Heart right ventricle (tissue), 16 donors: Measurements from ENCODE around the gene LRP1-AS. TPM values are rescaled to one million over a fixed set of nuclear protein-coding genes. Genes with fewer than 3 reads are reported as not detected.

ENCODE experiments used
- ATAC-seq, 8 donors: fragments of 200-7000 bp; cut with Tn5 transposase; one replicate each; pipeline ENCODE4 v1.9.1; 2020; ENCODE audit warnings: mild to moderate bottlenecking in 8 of 8, moderate library complexity in 8 of 8, moderate number of reproducible peaks in 1 of 8
- DNase-seq, 2 donors: peaks; one replicate each; pipeline ENCODE4 v3.0.0-alpha.2; 2020
- H3K27ac ChIP-seq, 10 donors: fragments of 200-600 bp; sonication (generic) in 2 of 10; one replicate each; pipeline versions ENCODE4 v1.5.0 to v1.8.0; 2020 to 2022; ENCODE audit warnings: mild to moderate bottlenecking in 3 of 10
- H3K27me3 ChIP-seq, 7 donors: fragments of 200-600 bp; one replicate each; pipeline ENCODE4 v1.8.0; 2021 to 2022; ENCODE audit warnings: mild to moderate bottlenecking in 2 of 7
- H3K36me3 ChIP-seq, 9 donors: fragments of 200-600 bp; sonication (generic) in 1 of 9; one replicate each; pipeline versions ENCODE4 v1.5.0 to v1.8.0; 2020 to 2022; ENCODE audit warnings: mild to moderate bottlenecking in 2 of 9
- H3K4me1 ChIP-seq, 9 donors: fragments of 200-600 bp; sonication (generic) in 1 of 9; one replicate each; pipeline versions ENCODE4 v1.5.0 to v1.8.0; 2020 to 2022; ENCODE audit warnings: mild to moderate bottlenecking in 4 of 9
- H3K4me3 ChIP-seq, 10 donors: fragments of 200-600 bp; sonication (generic) in 2 of 10; one replicate each; pipeline versions ENCODE4 v1.5.0 to v1.8.0; 2020 to 2022; ENCODE audit warnings: mild to moderate bottlenecking in 7 of 10, moderate library complexity in 2 of 10
- H3K9me3 ChIP-seq, 11 donors: fragments of 200-600 bp in 10 of 11; sonication (generic) in 2 of 11; one replicate each; pipeline versions ENCODE4 v1.5.0 to v1.8.0; 2013 to 2022; ENCODE audit warnings: mild to moderate bottlenecking in 2 of 11, control low read depth in 1 of 11, moderate library complexity in 1 of 11
- WGBS, 2 donors: extraction: QIAGEN DNeasy Blood & Tissue Kit; methylation state at CpG; one replicate each; pipeline ENCODE4 v1.1.7; 2013; ENCODE audit warnings: inconsistent platforms in 1 of 2; 5-methylcytosine and 5-hydroxymethylcytosine counted together
- intact Hi-C, 10 donors: fragments of 100-400 bp; cut with DNase I; formaldehyde crosslinking; loops; one replicate each; pipeline versions ENCODE4 v1.11.1 to v1.14.2; 2022
- polyA plus RNA-seq, 2 donors: library from polyadenylated mRNA; stranded (reverse); fragments of 200-250 nt; gene quantifications; one replicate each; pipeline ENCODE4 v1.2.3, GENCODE V29; 2013
- total RNA-seq, 10 donors: library from RNA; stranded (reverse); fragmentation: NEBNext Ultra II Directional in 3 of 10; extraction: Animal tissue kit (Norgen Biotek cat#: 25700) in 3 of 10; gene quantifications; one replicate each; pipeline versions ENCODE4 v1.2.1 to v1.2.4, GENCODE V29; 2021 to 2023
- TF ChIP-seq, protein P1 (sequence below), 9 donors: fragments of 200-600 bp; sonication (generic) in 2 of 9; IDR thresholded peaks; one replicate each; pipeline versions ENCODE4 v1.5.0 to v1.8.0; 2021 to 2022; ENCODE audit warnings: antibody characterized with exemption in 9 of 9, mild to moderate bottlenecking in 5 of 9, moderate library complexity in 1 of 9
- donor health status: Arrhythmogenic right ventricular cardiomyopathy.
- donor health status: ischemic (EF 13 %, LVEDD 7.1; RV severe dilation, severe dysfunction).
- donor health status: healthy with polysubstance abuse.
- donor health status: DM: no; HTN: yes; CAD: no.
- donor health status: DM: no; HTN: no; CAD: no.
- donor health status: ischemic (EF 25% LVEDD 6.9; RV normal size, moderate dysfunction).
- donor health status: ischemic (EF 25% LVEDD 5.7; RV mildly dilated, moderate dysfunction).
- donor health status: healthy.
- donor health status: DM: yes; HTN: yes; CAD: no.
- donor health status: Ischemic cardiomyopathy.
- donor health status: ischemic (EF 35%, LVEDD 5.7; RV mildly dilated, moderate dysfunction).
- donor health status: nonischemic (EF 11% LVEDD 7.7; RV severe dilation, severe dysfunction).
- donor health status: DM: yes; HTN: yes; CAD: no.
- donor health status: PGD.
- donor health status: ischemic (EF 29% LVEDD 5.4; RV normal size, mild dysfunction).
- donor health status: nonischemic (EF 23%, LVEDD 6.1; RV moderate dilation, normal function).

LRP1-AS gene
- total and polyA plus RNA-seq, 12 donors = not detected

DNA sequence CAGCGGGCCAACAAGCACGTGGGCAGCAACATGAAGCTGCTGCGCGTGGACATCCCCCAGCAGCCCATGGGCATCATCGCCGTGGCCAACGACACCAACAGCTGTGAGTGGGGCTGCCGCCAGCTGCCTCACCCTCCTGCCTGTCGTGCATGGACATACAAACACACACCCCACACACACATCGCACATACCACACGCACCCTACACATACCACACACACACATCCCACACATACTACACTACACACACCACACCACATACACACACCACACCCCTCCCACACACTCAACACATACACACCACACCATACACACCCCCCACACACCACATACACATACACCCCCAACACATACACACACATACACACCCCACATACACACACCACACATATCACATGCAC is 44.0 kb upstream of the LRP1-AS start:
- H3K4me1 ChIP-seq = peaks cover 0 to 19% (median 11%) of the 10 kb centered on the region in 9 donors
- H3K9me3 ChIP-seq = no peaks in the 10 kb centered on the region
- TF ChIP-seq, protein P1, sequence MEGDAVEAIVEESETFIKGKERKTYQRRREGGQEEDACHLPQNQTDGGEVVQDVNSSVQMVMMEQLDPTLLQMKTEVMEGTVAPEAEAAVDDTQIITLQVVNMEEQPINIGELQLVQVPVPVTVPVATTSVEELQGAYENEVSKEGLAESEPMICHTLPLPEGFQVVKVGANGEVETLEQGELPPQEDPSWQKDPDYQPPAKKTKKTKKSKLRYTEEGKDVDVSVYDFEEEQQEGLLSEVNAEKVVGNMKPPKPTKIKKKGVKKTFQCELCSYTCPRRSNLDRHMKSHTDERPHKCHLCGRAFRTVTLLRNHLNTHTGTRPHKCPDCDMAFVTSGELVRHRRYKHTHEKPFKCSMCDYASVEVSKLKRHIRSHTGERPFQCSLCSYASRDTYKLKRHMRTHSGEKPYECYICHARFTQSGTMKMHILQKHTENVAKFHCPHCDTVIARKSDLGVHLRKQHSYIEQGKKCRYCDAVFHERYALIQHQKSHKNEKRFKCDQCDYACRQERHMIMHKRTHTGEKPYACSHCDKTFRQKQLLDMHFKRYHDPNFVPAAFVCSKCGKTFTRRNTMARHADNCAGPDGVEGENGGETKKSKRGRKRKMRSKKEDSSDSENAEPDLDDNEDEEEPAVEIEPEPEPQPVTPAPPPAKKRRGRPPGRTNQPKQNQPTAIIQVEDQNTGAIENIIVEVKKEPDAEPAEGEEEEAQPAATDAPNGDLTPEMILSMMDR (IDR thresholded peaks at IDR 0.05) = no peak
- WGBS, 2 donors = 88 to 90% methylated on average over 9 to 11 of the region's 11 CpGs
- ATAC-seq (no peak), DNase-seq (no peak)
- H3K36me3 ChIP-seq = peaks cover 4 to 100% (median 62%) of the 10 kb centered on the region in 9 donors
- H3K27ac ChIP-seq = no peak overlapping the region
- no peaks in the 10 kb centered on the region for H3K27me3 ChIP-seq
- no peak overlapping the region for H3K4me3 ChIP-seq
- intact Hi-C loops = no loop called here

DNA sequence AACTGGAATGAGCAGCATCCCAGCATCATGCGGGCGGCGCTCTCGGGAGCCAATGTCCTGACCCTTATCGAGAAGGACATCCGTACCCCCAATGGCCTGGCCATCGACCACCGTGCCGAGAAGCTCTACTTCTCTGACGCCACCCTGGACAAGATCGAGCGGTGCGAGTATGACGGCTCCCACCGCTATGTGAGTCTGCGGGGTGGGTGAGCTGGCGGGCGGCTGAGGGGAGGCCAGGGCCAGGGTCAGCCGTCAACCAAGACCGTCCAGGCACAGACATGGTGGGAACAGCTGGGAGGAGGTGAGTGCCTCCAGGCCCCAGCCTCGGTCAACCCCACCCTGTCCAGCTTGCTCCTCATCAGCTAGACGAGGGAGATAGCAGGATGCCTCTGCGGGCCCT is 43.4 kb upstream of the LRP1-AS start:
- DNase-seq = no peak
- H3K27ac ChIP-seq = peak overlapping the region in 1 of 10 donors; percentile 31
- peak in 1 of 8 donors; percentile 4 for ATAC-seq
- intact Hi-C loops = no loop called here
- 95 to 97% methylated on average over 23 of the region's 23 CpGs for WGBS, 2 donors
- peaks cover 4 to 100% (median 61%) of the 10 kb centered on the region in 9 donors for H3K36me3 ChIP-seq
- TF ChIP-seq, protein P1 (IDR thresholded peaks at IDR 0.05) = no peak
- H3K4me1 ChIP-seq = peaks cover 0 to 19% (median 11%) of the 10 kb centered on the region in 9 donors
- no peaks in the 10 kb centered on the region for H3K9me3 ChIP-seq
- no peak overlapping the region for H3K4me3 ChIP-seq
- no peaks in the 10 kb centered on the region for H3K27me3 ChIP-seq

DNA sequence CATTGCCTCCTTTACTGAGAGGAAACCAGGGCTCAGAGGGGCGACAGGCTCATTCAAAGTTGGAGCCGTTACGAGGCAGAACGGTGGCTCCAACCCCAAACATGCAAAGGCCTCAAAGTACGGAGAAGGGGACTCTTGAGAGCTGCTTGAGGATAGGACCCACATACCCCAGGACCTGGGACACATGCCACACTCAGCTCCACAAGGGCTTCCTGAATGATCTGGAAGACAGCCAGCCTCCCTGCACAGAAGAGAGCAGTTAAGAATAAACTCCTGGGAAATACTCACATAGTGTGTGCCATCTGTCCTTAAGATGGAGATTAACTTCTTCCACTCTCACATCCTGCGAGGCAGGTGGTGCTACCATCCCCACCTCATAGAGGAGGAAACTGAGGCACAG is 42.6 kb upstream of the LRP1-AS start:
- no peak overlapping the region for H3K4me3 ChIP-seq
- H3K27ac ChIP-seq = peak overlapping the region in 2 of 10 donors; percentile 9 to 22
- intact Hi-C loops = no loop called here
- no peaks in the 10 kb centered on the region for H3K27me3 ChIP-seq
- TF ChIP-seq, protein P1 (IDR thresholded peaks at IDR 0.05) = no peak
- H3K36me3 ChIP-seq = peaks cover 9 to 100% (median 61%) of the 10 kb centered on the region in 9 donors
- ATAC-seq (peak in 6 of 8 donors; percentile 35 to 59 (median 48)), DNase-seq (peak in 1 of 2 donors; percentile 57)
- H3K9me3 ChIP-seq = no peaks in the 10 kb centered on the region
- WGBS, 2 donors = 34 to 35% methylated on average over 6 of the region's 6 CpGs
- peaks cover 0 to 19% (median 11%) of the 10 kb centered on the region in 9 donors for H3K4me1 ChIP-seq

DNA sequence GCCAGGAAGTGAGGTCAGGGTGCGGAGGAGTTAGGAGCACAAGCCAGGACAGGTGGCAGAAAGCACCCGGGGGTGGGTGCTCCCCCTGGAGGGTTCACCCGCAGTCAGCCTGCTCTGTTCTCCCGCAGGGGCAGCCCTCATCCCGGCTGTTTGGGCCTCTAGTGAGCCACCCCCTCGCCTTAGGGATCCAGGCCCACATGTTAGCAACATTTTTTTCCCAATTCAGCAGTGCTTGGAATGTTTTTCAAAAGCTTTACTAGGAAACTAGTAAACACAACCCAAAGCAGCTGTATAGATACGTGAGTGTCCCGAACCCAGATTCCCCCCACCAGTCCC is 40.6 kb upstream of the LRP1-AS start:
- TF ChIP-seq, protein P1 (IDR thresholded peaks at IDR 0.05) = no peak
- peaks cover 0 to 100% (median 58%) of the 10 kb centered on the region in 9 donors for H3K36me3 ChIP-seq
- WGBS, 2 donors = 83% methylated on average over 8 of the region's 8 CpGs

More for the DNA sequence above, 40.6 kb upstream of the LRP1-AS start:
- ATAC-seq (no peak), DNase-seq (no peak)
- no peaks in the 10 kb centered on the region for H3K9me3 ChIP-seq
- H3K4me1 ChIP-seq = peaks cover 0 to 19% (median 11%) of the 10 kb centered on the region in 9 donors
- no peak overlapping the region for H3K4me3 ChIP-seq
- no peaks in the 10 kb centered on the region for H3K27me3 ChIP-seq
- H3K27ac ChIP-seq = no peak overlapping the region
- intact Hi-C loops = loop anchor here in 3 of 10 donors (5.0 to 10.0 kb wide), 2 partner anchors 121 to 123 kb away; no protein-coding TSS in a partner anchor
